WTC11 (cell line): ENCODE measurements around the gene TNIP1.

Source experiments
- CBFB ChIP-seq: sonication (generic); formaldehyde crosslinking; IDR thresholded peaks from 2 replicates; pipeline ENCODE4 v1.8.1; 2022; ENCODE audit warnings: mild to moderate bottlenecking, low read depth, missing genetic modification reagents
- CTCF ChIP-seq: fragments of 200-600 bp; IDR thresholded peaks from 2 replicates; pipeline ENCODE4 v1.8.0; 2022; ENCODE audit warnings: antibody characterized with exemption
- ESRRA ChIP-seq: sonication (generic); formaldehyde crosslinking; IDR thresholded peaks from 2 replicates; pipeline ENCODE4 v1.8.1; 2022; ENCODE audit warnings: mild to moderate bottlenecking, missing genetic modification reagents, borderline replicate concordance
- FOXK1 ChIP-seq: sonication (generic); formaldehyde crosslinking; IDR thresholded peaks from 2 replicates; pipeline ENCODE4 v1.8.0; 2022; ENCODE audit warnings: mild to moderate bottlenecking, moderate library complexity, missing genetic modification reagents
- NFE2L1 ChIP-seq: sonication (generic); formaldehyde crosslinking; IDR thresholded peaks from 2 replicates; pipeline ENCODE4 v1.8.1; 2023; ENCODE audit warnings: missing genetic modification reagents
- SP1 ChIP-seq: sonication (generic); formaldehyde crosslinking; conservative IDR thresholded peaks from 2 replicates; pipeline ENCODE4 v1.8.1; 2022; ENCODE audit warnings: missing genetic modification reagents
- TF ChIP-seq, protein P1 (sequence below): sonication (generic); formaldehyde crosslinking; IDR thresholded peaks from 2 replicates; pipeline ENCODE4 v1.8.1; 2022; ENCODE audit warnings: mild to moderate bottlenecking, moderate library complexity, missing genetic modification reagents
- TF ChIP-seq, protein P2 (sequence below): sonication (generic); formaldehyde crosslinking; conservative IDR thresholded peaks from 2 replicates; pipeline ENCODE4 v1.8.1; 2022; ENCODE audit warnings: mild to moderate bottlenecking, missing genetic modification reagents

GRCh38 chr5:151097820-151098767 lies 17.3 kb upstream of the TNIP1 start:
- TF ChIP-seq, protein P1, sequence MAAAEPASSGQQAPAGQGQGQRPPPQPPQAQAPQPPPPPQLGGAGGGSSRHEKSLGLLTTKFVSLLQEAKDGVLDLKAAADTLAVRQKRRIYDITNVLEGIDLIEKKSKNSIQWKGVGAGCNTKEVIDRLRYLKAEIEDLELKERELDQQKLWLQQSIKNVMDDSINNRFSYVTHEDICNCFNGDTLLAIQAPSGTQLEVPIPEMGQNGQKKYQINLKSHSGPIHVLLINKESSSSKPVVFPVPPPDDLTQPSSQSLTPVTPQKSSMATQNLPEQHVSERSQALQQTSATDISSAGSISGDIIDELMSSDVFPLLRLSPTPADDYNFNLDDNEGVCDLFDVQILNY = no peak
- TF ChIP-seq FOXK1 (no peak), ESRRA (CRISPR knock-in tag) (no peak), SP1 (CRISPR knock-in tag) (no peak), CTCF (no peak), CBFB (no peak), NFE2L1 (CRISPR knock-in tag) (no peak)
- TF ChIP-seq, protein P2, sequence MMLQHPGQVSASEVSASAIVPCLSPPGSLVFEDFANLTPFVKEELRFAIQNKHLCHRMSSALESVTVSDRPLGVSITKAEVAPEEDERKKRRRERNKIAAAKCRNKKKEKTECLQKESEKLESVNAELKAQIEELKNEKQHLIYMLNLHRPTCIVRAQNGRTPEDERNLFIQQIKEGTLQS (CRISPR knock-in tag) = no peak
